AG10803 (cell line): ENCODE data around the gene CD69.

Experiments
- DNase-seq: peaks from one replicate; pipeline ENCODE4 v3.0.0; 2010; ENCODE audit warnings: low read depth
- H3K4me3 ChIP-seq: 2 replicates; pipeline ENCODE4 v1.5.1; 2011; ENCODE audit warnings: mild to moderate bottlenecking, low read length, control low read depth
- TF ChIP-seq, protein P1 (sequence below): conservative IDR thresholded peaks from 2 replicates; pipeline ENCODE4 v1.5.1; 2011; ENCODE audit warnings: mild to moderate bottlenecking, low read length, control low read depth, inconsistent platforms

The CD69 gene

DNA sequence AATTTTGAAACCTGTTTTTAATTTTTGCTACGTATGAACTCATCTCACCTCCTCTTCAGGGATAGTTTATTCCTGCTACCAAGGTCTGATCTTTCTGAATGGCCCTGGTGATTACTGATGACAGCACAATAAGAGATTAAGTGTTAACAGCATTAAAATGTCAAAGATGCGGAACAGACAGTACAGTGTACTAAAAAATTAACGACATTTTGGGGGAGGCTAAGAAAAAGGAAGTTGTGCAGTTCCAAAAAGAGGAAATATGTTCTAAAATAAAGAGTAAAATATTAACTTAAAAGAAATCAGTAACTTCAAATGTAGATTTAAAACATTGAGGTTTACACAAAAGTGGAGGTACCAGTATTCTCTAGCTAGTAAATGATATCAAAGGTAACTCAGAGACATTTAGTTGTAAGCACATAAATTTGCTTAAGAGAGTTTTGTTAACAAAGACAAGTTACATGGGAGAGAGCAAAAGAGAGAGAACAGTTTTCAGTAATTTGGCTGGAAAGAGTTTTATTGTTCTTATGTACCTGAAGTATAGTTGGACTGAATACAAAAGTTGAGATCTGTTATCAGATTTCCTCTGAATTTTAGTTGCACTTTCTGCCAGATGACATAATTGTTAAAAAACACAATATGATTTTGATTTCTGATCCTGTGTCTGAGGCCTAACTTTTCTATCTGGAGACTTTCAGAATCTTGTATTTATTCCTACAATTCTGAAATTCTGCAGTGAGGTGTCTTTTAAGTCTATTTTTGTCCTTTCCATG lies 23.6 kb downstream of the CD69 start:
- H3K4me3 ChIP-seq, result no peak overlapping the region
- DNase-seq, result no peak
- TF ChIP-seq, protein P1, sequence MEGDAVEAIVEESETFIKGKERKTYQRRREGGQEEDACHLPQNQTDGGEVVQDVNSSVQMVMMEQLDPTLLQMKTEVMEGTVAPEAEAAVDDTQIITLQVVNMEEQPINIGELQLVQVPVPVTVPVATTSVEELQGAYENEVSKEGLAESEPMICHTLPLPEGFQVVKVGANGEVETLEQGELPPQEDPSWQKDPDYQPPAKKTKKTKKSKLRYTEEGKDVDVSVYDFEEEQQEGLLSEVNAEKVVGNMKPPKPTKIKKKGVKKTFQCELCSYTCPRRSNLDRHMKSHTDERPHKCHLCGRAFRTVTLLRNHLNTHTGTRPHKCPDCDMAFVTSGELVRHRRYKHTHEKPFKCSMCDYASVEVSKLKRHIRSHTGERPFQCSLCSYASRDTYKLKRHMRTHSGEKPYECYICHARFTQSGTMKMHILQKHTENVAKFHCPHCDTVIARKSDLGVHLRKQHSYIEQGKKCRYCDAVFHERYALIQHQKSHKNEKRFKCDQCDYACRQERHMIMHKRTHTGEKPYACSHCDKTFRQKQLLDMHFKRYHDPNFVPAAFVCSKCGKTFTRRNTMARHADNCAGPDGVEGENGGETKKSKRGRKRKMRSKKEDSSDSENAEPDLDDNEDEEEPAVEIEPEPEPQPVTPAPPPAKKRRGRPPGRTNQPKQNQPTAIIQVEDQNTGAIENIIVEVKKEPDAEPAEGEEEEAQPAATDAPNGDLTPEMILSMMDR, result no peak

DNA sequence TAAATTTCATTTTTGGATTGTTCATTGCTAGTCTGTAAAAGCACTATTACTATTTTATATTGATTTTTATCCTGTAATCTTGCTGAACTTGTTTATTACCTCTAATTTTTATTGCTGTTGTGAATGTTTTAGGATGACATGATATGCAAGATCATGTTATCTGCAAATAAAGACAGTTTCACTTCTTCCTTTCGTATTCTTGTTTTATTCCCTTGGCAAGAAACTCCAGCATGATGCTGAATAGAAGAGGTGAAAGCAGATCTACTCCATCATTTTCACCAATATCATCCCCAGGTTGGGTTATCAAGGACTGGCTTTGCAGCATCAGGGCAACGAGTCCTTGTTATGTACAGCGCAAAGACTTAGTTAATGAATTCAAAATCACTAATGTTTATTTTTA lies 25.1 kb downstream of the CD69 start:
- DNase-seq, result no peak
- TF ChIP-seq, protein P1, result no peak
- no peak overlapping the region for H3K4me3 ChIP-seq

DNA sequence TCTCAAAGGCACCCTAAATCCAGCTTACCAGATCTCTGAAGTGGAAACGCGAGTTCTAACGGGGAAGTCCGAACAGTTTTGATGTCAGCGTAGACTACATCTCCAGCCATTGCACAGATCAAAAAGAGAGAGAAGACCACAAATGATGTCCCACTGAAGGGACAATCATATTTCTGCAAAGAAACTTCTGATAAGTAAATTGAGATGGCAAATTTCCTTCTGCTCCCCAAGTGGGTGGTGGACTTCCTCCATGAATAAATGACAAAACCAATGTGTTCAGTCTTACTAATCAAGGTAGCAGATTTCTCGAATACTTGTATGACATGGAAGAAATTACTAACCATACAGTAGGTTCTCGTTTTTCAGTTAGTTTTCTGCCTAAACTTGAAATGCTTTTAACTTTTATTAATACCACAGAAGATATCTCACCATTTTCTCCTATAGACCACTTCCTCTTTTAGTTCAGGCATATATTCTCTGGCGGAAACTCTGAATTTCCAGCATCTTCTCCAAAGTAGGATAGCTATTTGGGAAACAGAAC lies 27.7 kb downstream of the CD69 start, which contains the start of gene CLECL1:
Gene CLECL1 (minus strand): TSS at position 177 of the 541 bp plus-strand sequence.
- no peak for DNase-seq
- no peak within 1 kb of the TSS for H3K4me3 ChIP-seq
- TF ChIP-seq, protein P1, result no peak

DNA sequence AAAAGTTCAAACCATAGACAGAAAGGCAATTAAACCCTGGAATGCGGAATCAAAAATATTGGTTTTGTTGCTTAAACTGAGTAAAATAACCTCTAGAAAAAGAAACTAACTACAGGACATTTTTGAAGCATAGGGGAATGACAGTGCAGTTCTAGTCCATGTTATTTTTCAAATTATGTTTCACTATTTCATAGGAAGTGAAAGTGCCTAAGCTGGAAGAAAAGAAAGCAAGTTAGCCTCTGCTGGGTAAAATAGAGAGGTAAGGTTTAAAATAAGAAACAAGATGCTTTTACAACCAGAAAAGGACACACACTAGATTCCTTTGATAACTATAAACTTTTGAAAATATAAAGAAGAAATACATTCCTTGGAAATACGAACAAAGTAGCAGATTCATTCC lies 28.9 kb downstream of the CD69 start:
- H3K4me3 ChIP-seq, result no peak overlapping the region
- no peak for DNase-seq
- TF ChIP-seq, protein P1, result no peak

DNA sequence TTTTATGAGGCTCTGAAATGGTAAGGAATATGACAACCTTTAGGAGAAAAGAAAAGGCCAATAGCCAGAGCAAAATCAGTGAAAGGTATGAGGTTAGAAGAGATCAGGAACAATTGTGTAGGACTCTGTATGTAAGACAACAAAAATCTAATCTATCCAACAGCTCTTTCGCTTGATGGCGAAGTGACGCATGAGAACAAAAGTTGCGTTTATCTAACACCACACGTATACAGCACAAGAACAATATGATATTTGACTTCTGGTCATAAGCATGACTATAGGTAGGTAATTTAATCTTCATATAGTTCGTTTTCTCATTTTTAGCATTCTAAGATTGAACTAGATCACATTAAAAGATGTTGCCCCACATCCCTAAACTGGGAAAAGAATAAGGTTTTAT lies 29.3 kb downstream of the CD69 start:
- TF ChIP-seq, protein P1, result no peak
- DNase-seq, result no peak
- no peak overlapping the region for H3K4me3 ChIP-seq

DNA sequence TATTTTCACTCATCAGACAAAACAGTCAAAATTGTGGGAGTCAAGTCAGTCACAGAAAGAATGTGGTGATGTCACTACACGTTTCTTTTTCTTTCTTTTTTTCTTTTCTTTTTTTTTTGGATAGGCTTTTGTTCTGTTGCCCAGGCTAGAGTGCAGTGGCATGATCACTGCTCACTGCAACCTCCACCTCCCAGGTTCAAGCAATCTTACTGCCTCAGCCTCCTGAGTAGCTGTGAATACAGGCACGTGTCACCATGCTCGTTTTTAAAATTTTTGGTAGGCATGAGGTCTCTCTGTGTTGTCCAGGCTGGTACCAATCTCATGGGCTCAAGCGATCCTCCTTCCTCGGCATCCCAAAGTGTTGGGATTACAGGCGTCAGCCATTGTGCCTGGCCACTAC lies 30.1 kb downstream of the CD69 start:
- no peak for DNase-seq
- TF ChIP-seq, protein P1, result no peak
- no peak overlapping the region for H3K4me3 ChIP-seq

DNA sequence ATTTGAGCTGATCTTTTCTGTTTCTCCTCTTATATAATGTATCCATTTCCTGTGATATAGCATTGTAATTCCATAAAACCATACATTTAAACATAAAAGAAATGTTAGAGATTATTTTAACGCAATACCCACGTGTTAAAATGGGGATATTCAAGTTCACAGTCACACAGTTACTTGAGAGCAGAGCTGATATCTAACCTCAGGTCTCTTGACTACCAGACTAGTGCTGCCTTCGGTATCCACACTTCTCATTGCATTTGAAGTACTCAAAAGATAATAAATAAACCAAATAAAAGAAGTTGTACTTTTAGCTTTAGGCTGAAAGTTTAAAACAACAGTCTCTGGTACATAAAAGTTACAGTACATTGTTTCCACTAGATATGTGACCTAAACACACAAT lies 30.7 kb downstream of the CD69 start:
- DNase-seq, result no peak
- no peak overlapping the region for H3K4me3 ChIP-seq
- TF ChIP-seq, protein P1, result no peak
